ENCODE measurements around the gene NDUFA11.

The NDUFA11 gene

DNA sequence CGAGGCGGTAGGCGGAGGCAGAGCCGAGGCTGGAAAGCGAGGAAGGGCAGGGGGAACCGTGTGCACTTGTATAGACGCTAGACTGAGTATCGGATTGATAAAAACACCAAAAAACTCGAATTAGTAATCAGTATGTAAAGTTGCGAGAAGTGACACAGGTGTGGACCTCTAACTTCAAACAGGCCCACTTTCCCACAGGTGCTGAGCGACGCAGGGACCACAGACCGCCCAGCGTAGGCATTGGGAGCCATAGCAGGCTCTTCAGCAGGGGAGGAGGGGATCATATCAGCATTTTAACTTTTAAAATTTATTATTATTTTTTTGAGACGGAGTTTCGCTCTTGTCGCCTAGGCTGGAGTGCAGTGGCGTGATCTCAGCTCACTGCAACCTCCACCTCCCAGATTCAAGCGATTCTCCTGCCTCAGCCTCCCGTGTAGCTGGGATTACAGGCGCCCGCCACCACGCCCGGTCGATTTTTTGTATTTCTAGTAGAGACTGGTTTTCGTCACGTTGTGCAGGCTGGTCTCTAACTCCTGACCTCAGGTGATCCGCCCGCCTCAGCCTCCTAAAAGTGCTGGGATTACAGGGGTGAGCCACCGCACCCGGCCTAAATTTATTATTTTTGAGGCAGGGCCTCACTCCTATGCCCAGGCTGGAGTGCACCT lies 1.7 kb upstream of the NDUFA11 start:
- Histone ChIP-seq H3F3A (ENCODE audit: control insufficient read depth, insufficient read depth) (no peaks in the 10 kb centered on the region), H3K27me3 (ENCODE audit: control insufficient read depth, low read length) (no peaks in the 10 kb centered on the region), H3K4me2 (ENCODE audit: low read length) (peak overlapping the region; percentile 93), H4K20me1 (ENCODE audit: control insufficient read depth, insufficient read depth, low read depth, low read length) (no peaks in the 10 kb centered on the region), H3K9me3 (ENCODE audit: control insufficient read depth, insufficient read depth, low read length) (no peaks in the 10 kb centered on the region), H3K36me3 (ENCODE audit: control insufficient read depth, low read length) (peaks cover 17% of the 10 kb centered on the region), H3K4me3 (ENCODE audit: low read length) (peak overlapping the region; percentile 91), H3K9me2 (replicated peaks; ENCODE audit: control insufficient read depth, low read length) (no peaks in the 10 kb centered on the region), H3K4me1 (ENCODE audit: control insufficient read depth, low read length) (peaks cover 20% of the 10 kb centered on the region), H3K79me2 (ENCODE audit: control insufficient read depth, low read length) (peaks cover 34% of the 10 kb centered on the region), H3K27ac (ENCODE audit: low read depth, low read length) (no peak overlapping the region)
- TF ChIP-seq EZH2phosphoT487 (IDR thresholded peaks at IDR 0.05; ENCODE audit: borderline replicate concordance, low read length): no peak
- TF ChIP-seq, protein P1, sequence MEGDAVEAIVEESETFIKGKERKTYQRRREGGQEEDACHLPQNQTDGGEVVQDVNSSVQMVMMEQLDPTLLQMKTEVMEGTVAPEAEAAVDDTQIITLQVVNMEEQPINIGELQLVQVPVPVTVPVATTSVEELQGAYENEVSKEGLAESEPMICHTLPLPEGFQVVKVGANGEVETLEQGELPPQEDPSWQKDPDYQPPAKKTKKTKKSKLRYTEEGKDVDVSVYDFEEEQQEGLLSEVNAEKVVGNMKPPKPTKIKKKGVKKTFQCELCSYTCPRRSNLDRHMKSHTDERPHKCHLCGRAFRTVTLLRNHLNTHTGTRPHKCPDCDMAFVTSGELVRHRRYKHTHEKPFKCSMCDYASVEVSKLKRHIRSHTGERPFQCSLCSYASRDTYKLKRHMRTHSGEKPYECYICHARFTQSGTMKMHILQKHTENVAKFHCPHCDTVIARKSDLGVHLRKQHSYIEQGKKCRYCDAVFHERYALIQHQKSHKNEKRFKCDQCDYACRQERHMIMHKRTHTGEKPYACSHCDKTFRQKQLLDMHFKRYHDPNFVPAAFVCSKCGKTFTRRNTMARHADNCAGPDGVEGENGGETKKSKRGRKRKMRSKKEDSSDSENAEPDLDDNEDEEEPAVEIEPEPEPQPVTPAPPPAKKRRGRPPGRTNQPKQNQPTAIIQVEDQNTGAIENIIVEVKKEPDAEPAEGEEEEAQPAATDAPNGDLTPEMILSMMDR (IDR thresholded peaks at IDR 0.05; ENCODE audit: low read depth, low read length, poor library complexity, severe bottlenecking): no peak

DNA sequence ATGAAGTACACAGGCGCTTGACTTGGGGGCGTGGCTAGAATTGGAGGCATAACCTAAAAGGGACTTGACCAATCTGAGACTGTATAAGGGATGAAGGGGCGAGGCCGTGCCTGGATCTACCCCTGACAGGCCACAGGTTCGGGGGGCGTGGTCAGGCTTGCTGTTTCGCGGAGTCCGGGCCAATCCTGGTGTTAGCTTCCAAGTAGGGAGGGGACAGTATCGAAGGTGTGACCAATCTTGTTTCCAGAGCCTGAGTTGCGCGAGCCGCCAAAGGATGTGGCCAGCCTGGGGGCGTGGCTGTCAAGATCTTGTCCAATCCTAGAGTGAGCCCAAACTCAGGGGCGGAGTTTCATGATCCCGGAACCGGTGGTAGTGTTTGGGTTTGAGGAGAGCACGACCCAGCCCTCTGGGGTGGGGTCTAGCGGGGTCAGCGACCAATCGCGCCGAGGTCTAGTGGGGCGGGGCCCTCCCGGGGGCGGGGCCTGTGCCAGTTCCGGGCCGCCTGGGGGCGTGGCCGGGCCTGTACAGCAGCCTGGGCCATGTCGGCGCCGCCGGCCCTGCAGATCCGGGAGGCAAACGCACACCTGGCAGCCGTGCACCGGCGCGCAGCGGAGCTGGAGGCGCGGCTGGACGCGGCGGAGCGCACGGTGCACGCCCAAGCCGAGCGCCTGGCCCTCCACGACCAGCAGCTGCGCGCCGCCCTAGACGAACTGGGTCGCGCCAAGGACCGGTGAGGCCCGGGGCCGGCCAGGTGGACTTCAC lies 943 bp upstream of the NDUFA11 start, which contains the start of gene VMAC:
VMAC (plus strand) TSS at position 521 of the 762 bp plus-strand sequence; CDS start at position 540, 19 bp downstream.
- Histone ChIP-seq H3K9me2 (replicated peaks; ENCODE audit: control insufficient read depth, low read length) (no peaks in the 10 kb centered on the region), H3K36me3 (ENCODE audit: control insufficient read depth, low read length) (peaks cover 23% of the 10 kb centered on the region), H3K4me2 (ENCODE audit: low read length) (peak within 1 kb of the TSS; percentile 93), H3K79me2 (ENCODE audit: control insufficient read depth, low read length) (peaks cover 41% of the 10 kb centered on the region), H3F3A (ENCODE audit: control insufficient read depth, insufficient read depth) (no peaks in the 10 kb centered on the region), H3K27ac (ENCODE audit: low read depth, low read length) (peak within 1 kb of the TSS; percentile 77), H3K27me3 (ENCODE audit: control insufficient read depth, low read length) (no peaks in the 10 kb centered on the region), H4K20me1 (ENCODE audit: control insufficient read depth, insufficient read depth, low read depth, low read length) (no peaks in the 10 kb centered on the region), H3K4me1 (ENCODE audit: control insufficient read depth, low read length) (peaks cover 20% of the 10 kb centered on the region), H3K4me3 (ENCODE audit: low read length) (peak within 1 kb of the TSS; percentile 99), H3K9me3 (ENCODE audit: control insufficient read depth, insufficient read depth, low read length) (no peaks in the 10 kb centered on the region)
- TF ChIP-seq EZH2phosphoT487 (IDR thresholded peaks at IDR 0.05; ENCODE audit: borderline replicate concordance, low read length): no peak
- TF ChIP-seq, protein P1 (IDR thresholded peaks at IDR 0.05; ENCODE audit: low read depth, low read length, poor library complexity, severe bottlenecking): no peak

DNA sequence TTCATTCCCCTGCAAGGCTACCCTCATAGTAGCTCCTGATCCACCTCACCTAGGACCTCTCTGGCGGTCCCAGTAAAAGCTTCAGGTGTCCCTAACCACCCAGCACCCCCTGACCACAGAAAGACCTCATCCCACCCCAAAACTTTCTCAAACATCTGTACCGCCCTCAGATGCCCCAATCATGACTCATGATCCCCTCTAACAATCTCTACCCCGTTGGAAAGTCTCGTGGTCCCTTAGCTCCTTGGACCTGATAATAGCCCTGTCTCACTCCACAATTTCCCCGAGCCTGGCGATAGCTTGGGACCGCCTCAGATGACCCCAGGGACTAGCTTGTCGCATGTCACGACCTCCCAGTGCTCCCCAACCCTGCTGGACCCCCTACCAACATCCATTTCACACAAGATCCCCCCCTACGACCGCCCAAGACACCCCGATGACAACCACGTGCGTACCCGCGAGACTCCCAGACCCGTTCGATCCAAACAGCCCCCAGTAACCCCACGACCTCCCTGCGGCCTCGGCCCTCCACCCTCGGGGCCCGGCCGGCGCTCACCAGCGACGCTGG lies 450 bp downstream of the NDUFA11 start:
- Histone ChIP-seq H3K36me3 (ENCODE audit: control insufficient read depth, low read length) (peaks cover 23% of the 10 kb centered on the region), H3K27me3 (ENCODE audit: control insufficient read depth, low read length) (no peaks in the 10 kb centered on the region), H3K4me1 (ENCODE audit: control insufficient read depth, low read length) (peaks cover 20% of the 10 kb centered on the region), H3K4me2 (ENCODE audit: low read length) (peak overlapping the region; percentile 87), H3F3A (ENCODE audit: control insufficient read depth, insufficient read depth) (no peaks in the 10 kb centered on the region), H3K9me3 (ENCODE audit: control insufficient read depth, insufficient read depth, low read length) (no peaks in the 10 kb centered on the region), H3K27ac (ENCODE audit: low read depth, low read length) (peak overlapping the region; percentile 77), H3K4me3 (ENCODE audit: low read length) (peak overlapping the region; percentile 99), H4K20me1 (ENCODE audit: control insufficient read depth, insufficient read depth, low read depth, low read length) (no peaks in the 10 kb centered on the region), H3K79me2 (ENCODE audit: control insufficient read depth, low read length) (peaks cover 50% of the 10 kb centered on the region), H3K9me2 (replicated peaks; ENCODE audit: control insufficient read depth, low read length) (no peaks in the 10 kb centered on the region)
- TF ChIP-seq, protein P1 (IDR thresholded peaks at IDR 0.05; ENCODE audit: low read depth, low read length, poor library complexity, severe bottlenecking): no peak
- no peak for TF ChIP-seq EZH2phosphoT487 (IDR thresholded peaks at IDR 0.05; ENCODE audit: borderline replicate concordance, low read length)

Data from DOHH2 (cell line).